A549 (cell line): ENCODE measurements around the gene INSIG1. TPM values are rescaled to one million over a fixed set of nuclear protein-coding genes. Genes with fewer than 3 reads are reported as not detected.

Source experiments
- ATAC-seq, 2 experiments: fragments of 200-7000 bp in 1 of 2; fragments of >200 bp in 1 of 2; cut with Nextera tagmentation in 1 of 2; cut with Tn5 transposase in 1 of 2; 3 replicates each; pipeline versions ENCODE4 v1.8.0 to v1.9.1; 2018 to 2020; ENCODE audit warnings: mild to moderate bottlenecking in 1 of 2, moderate library complexity in 1 of 2
- CTCF ChIA-PET: fragments of 300-600 bp; sonication (Branson Sonifier 250); formaldehyde crosslinking; extraction: SDS; loops from one replicate; lab custom pipeline; 2021; ENCODE audit warnings: antibody characterized with exemption, inconsistent platforms; lab: Yijun Ruan, JAX
- POLR2A ChIA-PET: fragments of 350-600 bp; formaldehyde crosslinking; extraction: SDS; loops from one replicate; lab custom pipeline; 2021; ENCODE audit warnings: antibody characterized with exemption, inconsistent platforms; lab: Yijun Ruan, JAX
- DNase-seq, 2 experiments: peaks; one replicate each; pipeline versions ENCODE4 v3.0.0 to v3.0.0-alpha.2; 2011 to 2016; ENCODE audit warnings: low read depth in 1 of 2, low spot score in 1 of 2
- FAIRE-seq: peaks from 2 replicates; lab custom pipeline; 2011; peaks lifted over from hg19 to GRCh38; lab: Jason Lieb, UNC
- H3K27ac ChIP-seq, 2 experiments: fragments of >200 bp; sonication (Bioruptor Twin); formaldehyde crosslinking; 3 replicates each; pipeline ENCODE4 v1.5.1; 2016 to 2017
- H3K4me1 ChIP-seq: fragments of >200 bp; sonication (Bioruptor Twin); formaldehyde crosslinking; 3 replicates; pipeline ENCODE4 v1.6.1; 2016
- H3K4me2 ChIP-seq: fragments of >200 bp; sonication (Bioruptor Twin); formaldehyde crosslinking; 3 replicates; pipeline ENCODE4 v1.6.1; 2016
- H3K4me3 ChIP-seq: fragments of >200 bp; sonication (Bioruptor Twin); formaldehyde crosslinking; 3 replicates; pipeline ENCODE4 v1.5.1; 2016
- H3K9me3 ChIP-seq: fragments of >200 bp; sonication (Bioruptor Twin); formaldehyde crosslinking; 3 replicates; pipeline ENCODE4 v1.6.1; 2016
- ATOH8 ChIP-seq: fragments of 250-450 bp; sonication (Bioruptor Pico); IDR thresholded peaks from 2 replicates; pipeline ENCODE4 v1.5.0; 2020; ENCODE audit warnings: low read depth, mild to moderate bottlenecking, moderate library complexity
- BHLHE40 ChIP-seq: IDR thresholded peaks from 2 replicates; pipeline ENCODE4 v1.6.1; 2012; ENCODE audit warnings: low read depth, low read length, inconsistent platforms
- CEBPB ChIP-seq, 2 experiments: fragments of >200 bp in 1 of 2; sonication (Bioruptor Twin) in 1 of 2; formaldehyde crosslinking in 1 of 2; IDR thresholded peaks; 2 replicates each; pipeline ENCODE4 v1.6.1; 2012 to 2016
- CHD4 ChIP-seq: fragments of 200-600 bp; sonication (generic); IDR thresholded peaks from 2 replicates; pipeline ENCODE4 v1.6.1; 2016; ENCODE audit warnings: antibody characterized with exemption, mild to moderate bottlenecking, borderline replicate concordance
- EHF ChIP-seq: fragments of 250-450 bp; sonication (Bioruptor Pico); IDR thresholded peaks from 2 replicates; pipeline ENCODE4 v1.5.0; 2020; ENCODE audit warnings: mild to moderate bottlenecking
- EHMT2 ChIP-seq: fragments of 200-600 bp; sonication (generic); IDR thresholded peaks from 2 replicates; pipeline ENCODE4 v1.6.1; 2016; ENCODE audit warnings: antibody characterized with exemption, low read depth, mild to moderate bottlenecking, moderate library complexity
- FOSB ChIP-seq: fragments of 250-450 bp; sonication (Bioruptor Pico); IDR thresholded peaks from 2 replicates; pipeline ENCODE4 v1.5.0; 2020; ENCODE audit warnings: mild to moderate bottlenecking, moderate library complexity
- FOXS1 ChIP-seq: fragments of 250-450 bp; sonication (Bioruptor Pico); IDR thresholded peaks from 2 replicates; pipeline ENCODE4 v1.5.0; 2020; ENCODE audit warnings: mild to moderate bottlenecking, moderate library complexity
- GATA3 ChIP-seq: IDR thresholded peaks from 2 replicates; pipeline ENCODE4 v1.6.1; 2012; ENCODE audit warnings: borderline replicate concordance
- HOXA7 ChIP-seq: fragments of 250-450 bp; sonication (Bioruptor Pico); IDR thresholded peaks from 2 replicates; pipeline ENCODE4 v1.5.0; 2020; ENCODE audit warnings: mild to moderate bottlenecking, moderate library complexity
- HOXB13 ChIP-seq: fragments of 250-450 bp; sonication (Bioruptor Pico); IDR thresholded peaks from 2 replicates; pipeline ENCODE4 v1.5.0; 2020; ENCODE audit warnings: low read depth, mild to moderate bottlenecking, moderate library complexity
- KDM5A ChIP-seq: fragments of 200-600 bp; sonication (generic); IDR thresholded peaks from 2 replicates; pipeline ENCODE4 v1.6.1; 2016; ENCODE audit warnings: antibody characterized with exemption, mild to moderate bottlenecking
- NFE2L2 ChIP-seq: fragments of 150-350 bp; conservative IDR thresholded peaks from 2 replicates; pipeline ENCODE4 v1.6.1; 2014; ENCODE audit warnings: low read length
- RFX5 ChIP-seq: fragments of 450-650 bp; IDR thresholded peaks from 2 replicates; pipeline ENCODE4 v1.7.1; 2014; ENCODE audit warnings: antibody characterized with exemption, mild to moderate bottlenecking, moderate library complexity
- RNF2 ChIP-seq: fragments of 200-600 bp; sonication (generic); IDR thresholded peaks from 2 replicates; pipeline ENCODE4 v1.6.1; 2016; ENCODE audit warnings: low read depth, mild to moderate bottlenecking, antibody characterized with exemption, moderate library complexity, borderline replicate concordance
- SREBF2 ChIP-seq: fragments of 450-650 bp; IDR thresholded peaks from 2 replicates; pipeline ENCODE4 v1.6.1; 2014; ENCODE audit warnings: mild to moderate bottlenecking, moderate library complexity
- TFCP2L1 ChIP-seq: fragments of 250-450 bp; sonication (Bioruptor Pico); IDR thresholded peaks from 2 replicates; pipeline ENCODE4 v1.5.0; 2021; ENCODE audit warnings: mild to moderate bottlenecking
- ZC3H11A ChIP-seq: fragments of 450-650 bp; IDR thresholded peaks from 2 replicates; pipeline ENCODE4 v1.6.1; 2014; ENCODE audit warnings: antibody characterized with exemption, mild to moderate bottlenecking
- ZNF302 ChIP-seq: fragments of 250-450 bp; sonication (Bioruptor Pico); IDR thresholded peaks from 2 replicates; pipeline ENCODE4 v1.9.0; 2021; ENCODE audit warnings: inconsistent platforms, mild to moderate bottlenecking, moderate library complexity
- ZSCAN20 ChIP-seq: fragments of 250-450 bp; sonication (Bioruptor Pico); IDR thresholded peaks from 2 replicates; pipeline ENCODE4 v1.8.0; 2022; ENCODE audit warnings: mild to moderate bottlenecking, moderate library complexity
- WGBS: methylation state at CpG from one replicate; pipeline ENCODE4 v1.1.6; 2017; ENCODE audit errors: missing lambda C conversion rate; 5-methylcytosine and 5-hydroxymethylcytosine counted together
- polyA plus RNA-seq, 4 experiments: library from polyadenylated mRNA; depleted of rRNA in 3 of 4; stranded (reverse); fragments of >200 nt; fragmentation: RNase III in 1 of 4; extraction: RNeasy Plus Mini Kit Qiagen cat#74134 plus additional on column Dnase treatment in 1 of 4; gene quantifications; 2 replicates in 3 of 4; 3 replicates in 1 of 4; pipeline ENCODE4 v1.2.3, GENCODE V29; 2011 to 2017

The INSIG1 gene
- polyA plus RNA-seq, 2 of the 4 experiments (the other 2 are of a cell fraction) = 19.7 to 33.4 TPM

GRCh38 chr7:155285833-155286232 is 11.8 kb upstream of the INSIG1 start:
- ChIA-PET POLR2A (interaction anchor here (1.1 kb wide), 1 partner anchor 12 kb away, joined by 3 read pairs; the partner anchor contains the start of gene INSIG1), CTCF (no interaction called here)
- Histone ChIP-seq H3K27ac (no peak overlapping the region), H3K4me3 (no peak overlapping the region), H3K4me2 (no peak overlapping the region), H3K9me3 (no peaks in the 10 kb centered on the region), H3K4me1 (peaks cover 3% of the 10 kb centered on the region)
- DNase-seq (no peak), ATAC-seq (no peak), FAIRE-seq (no peak)
- WGBS = 64% methylated on average over 11 of the region's 11 CpGs
- TF ChIP-seq FOSB (CRISPR knock-in tag) (no peak), EHF (CRISPR knock-in tag) (no peak), RNF2 (no peak), ZSCAN20 (no peak), EHMT2 (no peak), ZC3H11A (no peak), SREBF2 (no peak), ZNF302 (CRISPR knock-in tag) (no peak), HOXB13 (CRISPR knock-in tag) (no peak), CEBPB (IDR thresholded peaks at IDR 0.05) (no peak), FOXS1 (no peak)

- WGBS = 70% methylated on average over 8 of the region's 8 CpGs
- no peaks in the 10 kb centered on the region for H3K9me3 ChIP-seq
- H3K27ac ChIP-seq = no peak overlapping the region
- DNase-seq (no peak), ATAC-seq (no peak), FAIRE-seq (no peak)
- CTCF ChIA-PET = interaction anchor here (1.3 kb wide), 1 partner anchor 11 kb away, joined by 4 read pairs; no protein-coding TSS in a partner anchor
- POLR2A ChIA-PET = no interaction called here
- TF ChIP-seq GATA3 = no peak
- TF ChIP-seq ATOH8 = no peak
- no peak for TF ChIP-seq CHD4
- TF ChIP-seq RFX5 = no peak
- TF ChIP-seq KDM5A = no peak
- no peak for TF ChIP-seq TFCP2L1
- no peak for TF ChIP-seq EHF (CRISPR knock-in tag)
- no peak overlapping the region for H3K4me2 ChIP-seq
- H3K4me1 ChIP-seq = peaks cover 12% of the 10 kb centered on the region
- H3K4me3 ChIP-seq = no peak overlapping the region
These were observed 11.0 kb upstream of the INSIG1 start for GRCh38 chr7:155286686-155287085.

GRCh38 chr7:155287284-155287935 is 10.3 kb upstream of the INSIG1 start:
- WGBS = 81% methylated on average over 25 of the region's 26 CpGs
- CTCF ChIA-PET = interaction anchor here (1.2 to 1.8 kb wide), 4 partner anchors 10 to 35 kb away, joined by 3 to 4 read pairs (median 4); no protein-coding TSS in a partner anchor
- FAIRE-seq = no peak

More at GRCh38 chr7:155287284-155287935, 10.3 kb upstream of the INSIG1 start:
- DNase-seq (no peak), ATAC-seq (no peak)
- Histone ChIP-seq H3K9me3 (no peaks in the 10 kb centered on the region), H3K4me3 (no peak overlapping the region), H3K27ac (no peak overlapping the region), H3K4me2 (no peak overlapping the region), H3K4me1 (peaks cover 12% of the 10 kb centered on the region)
- POLR2A ChIA-PET = no interaction called here
- TF ChIP-seq KDM5A (no peak), FOSB (CRISPR knock-in tag) (no peak), HOXA7 (CRISPR knock-in tag) (no peak), NFE2L2 (no peak), ATOH8 (no peak), BHLHE40 (no peak), RNF2 (no peak)
